ENCODE measurements around the gene ADORA1.

DNA sequence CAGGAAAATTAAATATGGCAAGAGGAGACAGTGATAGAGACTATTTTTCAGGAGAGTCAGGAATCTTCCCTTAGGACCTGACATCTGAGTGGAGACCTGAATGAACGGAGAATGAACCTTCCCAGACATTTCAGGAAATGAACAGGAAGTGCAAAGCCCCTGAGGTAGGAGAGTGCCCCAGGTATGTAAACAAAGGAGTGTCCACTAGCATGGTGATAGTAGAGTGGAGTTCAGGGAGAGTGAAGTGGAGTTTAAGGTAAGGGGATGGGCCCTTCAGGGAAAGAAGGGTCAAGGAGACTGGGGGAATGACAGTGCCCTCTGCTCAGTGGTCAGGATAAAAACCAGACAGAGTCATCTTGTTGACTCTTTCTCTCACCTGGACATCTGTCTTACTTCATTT, 28.8 kb downstream of the ADORA1 start:
- TF ChIP-seq CTCF (conservative IDR thresholded peaks at IDR 0.05 in 1 of 2, IDR thresholded peaks at IDR 0.05 in 1 of 2; ENCODE audit: extremely low read depth in 1 of 2, insufficient read depth in 1 of 2, low read depth in 1 of 2, low read length in 2 of 2) (no peak), EZH2 (IDR thresholded peaks at IDR 0.05; ENCODE audit: borderline replicate concordance, low read length) (no peak)
